Loucy (cell line): ENCODE data around the gene RESP18.

Experiments used
- H2AFZ ChIP-seq: fragments of 200-600 bp; sonication (generic); 2 replicates; pipeline ENCODE4 v1.6.0; 2016; ENCODE audit warnings: antibody characterized with exemption, mild to moderate bottlenecking, low read length, moderate library complexity
- H3F3A ChIP-seq: fragments of 200-600 bp; 2 replicates; pipeline ENCODE4 v1.6.0; 2016; ENCODE audit warnings: antibody characterized with exemption, low read depth, mild to moderate bottlenecking
- H3K27me3 ChIP-seq: fragments of 200-600 bp; sonication (generic); 2 replicates; pipeline ENCODE4 v1.6.1; 2014; ENCODE audit warnings: low read length, mild to moderate bottlenecking; ENCODE audit not compliant: insufficient read depth, poor library complexity, severe bottlenecking
- H3K36me3 ChIP-seq: fragments of 200-600 bp; sonication (generic); 2 replicates; pipeline ENCODE4 v1.6.1; 2016; ENCODE audit warnings: low read length; ENCODE audit not compliant: insufficient read depth
- H3K4me1 ChIP-seq: fragments of 200-600 bp; sonication (generic); 2 replicates; pipeline ENCODE4 v1.5.1; 2014; ENCODE audit warnings: low read length, mild to moderate bottlenecking; ENCODE audit not compliant: insufficient read depth, poor library complexity, severe bottlenecking
- H3K4me2 ChIP-seq: fragments of 200-600 bp; sonication (generic); 2 replicates; pipeline ENCODE4 v1.6.0; 2014; ENCODE audit warnings: antibody characterized with exemption, low read length, low read depth, mild to moderate bottlenecking; ENCODE audit not compliant: poor library complexity, severe bottlenecking
- H3K4me3 ChIP-seq: fragments of 200-600 bp; sonication (generic); 2 replicates; pipeline ENCODE4 v1.5.1; 2014; ENCODE audit warnings: low read length, mild to moderate bottlenecking, mixed read lengths; ENCODE audit not compliant: poor library complexity, severe bottlenecking
- H3K79me2 ChIP-seq: fragments of 200-600 bp; sonication (generic); 2 replicates; pipeline ENCODE4 v1.6.1; 2014; ENCODE audit warnings: low read length; ENCODE audit not compliant: insufficient read depth
- H3K9ac ChIP-seq: fragments of 200-600 bp; sonication (generic); 2 replicates; pipeline ENCODE4 v1.6.0; 2014; ENCODE audit warnings: mild to moderate bottlenecking, low read depth, low read length, moderate library complexity; ENCODE audit not compliant: poor library complexity, severe bottlenecking
- H3K9me2 ChIP-seq: fragments of 200-600 bp; sonication (generic); replicated peaks from 2 replicates; pipeline ENCODE4 v1.6.1; 2016; ENCODE audit warnings: low read depth, low read length, mixed read lengths
- H3K9me3 ChIP-seq: fragments of 200-600 bp; sonication (generic); 2 replicates; pipeline ENCODE4 v1.6.1; 2014; ENCODE audit warnings: mild to moderate bottlenecking, antibody characterized with exemption, low read length, low read depth; ENCODE audit not compliant: insufficient read depth
- H4K20me1 ChIP-seq: fragments of 200-600 bp; sonication (generic); 2 replicates; pipeline ENCODE4 v1.6.0; 2014; ENCODE audit warnings: antibody characterized with exemption, low read length, mild to moderate bottlenecking; ENCODE audit not compliant: insufficient read depth, poor library complexity, severe bottlenecking
- EZH2phosphoT487 ChIP-seq: fragments of 200-600 bp; IDR thresholded peaks from 2 replicates; pipeline ENCODE4 v1.6.1; 2018; ENCODE audit warnings: antibody characterized with exemption, mild to moderate bottlenecking, moderate library complexity, borderline replicate concordance
- TF ChIP-seq, protein P1 (sequence below): fragments of 200-600 bp; sonication (generic); conservative IDR thresholded peaks from 2 replicates; pipeline ENCODE4 v1.5.1; 2014; ENCODE audit warnings: mild to moderate bottlenecking, antibody characterized with exemption, low read length

The RESP18 gene

DNA sequence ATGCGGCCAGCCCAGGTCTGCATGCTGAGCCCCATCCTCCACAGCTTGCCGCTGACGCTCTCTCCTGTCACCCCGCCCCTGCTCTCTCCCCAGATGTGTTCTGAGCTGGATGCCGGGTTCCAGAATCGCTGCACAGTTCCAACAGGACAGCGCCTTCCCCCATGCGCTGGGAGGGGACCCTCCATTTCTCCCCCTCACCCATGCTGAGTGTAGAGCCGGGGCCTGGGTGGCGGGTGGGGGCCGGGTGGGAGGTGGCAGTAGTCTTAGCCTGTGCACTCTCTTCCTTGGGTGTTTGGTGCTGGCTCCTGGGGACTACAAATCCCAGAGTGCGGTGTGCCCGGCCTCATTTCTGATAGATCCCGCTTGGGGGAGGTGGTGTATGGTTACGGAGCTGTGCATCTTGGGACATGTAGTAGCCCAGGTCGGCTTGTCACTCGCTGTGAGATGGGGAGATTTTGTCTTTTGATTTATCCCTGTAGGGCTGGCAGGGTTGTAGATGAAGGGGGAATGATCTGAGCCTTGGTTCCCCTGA is 46.6 kb downstream of the RESP18 start:
- Histone ChIP-seq H3K4me3 (no peak overlapping the region), H3K9me2 (no peaks in the 10 kb centered on the region), H3K4me2 (no peak overlapping the region), H3K79me2 (no peaks in the 10 kb centered on the region), H3K27me3 (no peaks in the 10 kb centered on the region), H3K36me3 (no peaks in the 10 kb centered on the region; the same call in 1 of the 2 replicates), H2AFZ (no peak overlapping the region), H3K9ac (no peak overlapping the region), H3K9me3 (no peaks in the 10 kb centered on the region), H3F3A (no peaks in the 10 kb centered on the region), H3K4me1 (peaks cover 7% of the 10 kb centered on the region), H4K20me1 (no peaks in the 10 kb centered on the region)
- TF ChIP-seq, protein P1, sequence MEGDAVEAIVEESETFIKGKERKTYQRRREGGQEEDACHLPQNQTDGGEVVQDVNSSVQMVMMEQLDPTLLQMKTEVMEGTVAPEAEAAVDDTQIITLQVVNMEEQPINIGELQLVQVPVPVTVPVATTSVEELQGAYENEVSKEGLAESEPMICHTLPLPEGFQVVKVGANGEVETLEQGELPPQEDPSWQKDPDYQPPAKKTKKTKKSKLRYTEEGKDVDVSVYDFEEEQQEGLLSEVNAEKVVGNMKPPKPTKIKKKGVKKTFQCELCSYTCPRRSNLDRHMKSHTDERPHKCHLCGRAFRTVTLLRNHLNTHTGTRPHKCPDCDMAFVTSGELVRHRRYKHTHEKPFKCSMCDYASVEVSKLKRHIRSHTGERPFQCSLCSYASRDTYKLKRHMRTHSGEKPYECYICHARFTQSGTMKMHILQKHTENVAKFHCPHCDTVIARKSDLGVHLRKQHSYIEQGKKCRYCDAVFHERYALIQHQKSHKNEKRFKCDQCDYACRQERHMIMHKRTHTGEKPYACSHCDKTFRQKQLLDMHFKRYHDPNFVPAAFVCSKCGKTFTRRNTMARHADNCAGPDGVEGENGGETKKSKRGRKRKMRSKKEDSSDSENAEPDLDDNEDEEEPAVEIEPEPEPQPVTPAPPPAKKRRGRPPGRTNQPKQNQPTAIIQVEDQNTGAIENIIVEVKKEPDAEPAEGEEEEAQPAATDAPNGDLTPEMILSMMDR: no peak
- TF ChIP-seq EZH2phosphoT487: no peak

- no peak overlapping the region for H3K9ac ChIP-seq
- H3K4me2 ChIP-seq: no peak overlapping the region
- H3K4me3 ChIP-seq: no peak overlapping the region
Measured at GRCh38 chr2:219285373-219285735, 47.2 kb downstream of the RESP18 start.

GRCh38 chr2:219284501-219285372 is 47.8 kb downstream of the RESP18 start:
- peaks cover 6% of the 10 kb centered on the region; the same call in 1 of the 2 replicates for H3K79me2 ChIP-seq
- no peaks in the 10 kb centered on the region for H3K27me3 ChIP-seq
- no peaks in the 10 kb centered on the region for H3K9me2 ChIP-seq
- peaks cover 12% of the 10 kb centered on the region for H3K4me1 ChIP-seq
- H3K36me3 ChIP-seq: no peaks in the 10 kb centered on the region; the same call in 1 of the 2 replicates
- H2AFZ ChIP-seq: no peak overlapping the region
- TF ChIP-seq, protein P1: no peak
- TF ChIP-seq EZH2phosphoT487: no peak
- H3K4me3 ChIP-seq: no peak overlapping the region
- H3F3A ChIP-seq: no peaks in the 10 kb centered on the region
- no peak overlapping the region for H3K9ac ChIP-seq
- H3K9me3 ChIP-seq: no peaks in the 10 kb centered on the region
- no peak overlapping the region for H3K4me2 ChIP-seq
- peaks cover 6% of the 10 kb centered on the region for H4K20me1 ChIP-seq

More at GRCh38 chr2:219285373-219285735, 47.2 kb downstream of the RESP18 start:
- no peaks in the 10 kb centered on the region for H3K9me3 ChIP-seq
- H4K20me1 ChIP-seq: no peaks in the 10 kb centered on the region
- no peaks in the 10 kb centered on the region; the same call in 1 of the 2 replicates for H3K36me3 ChIP-seq
- H3F3A ChIP-seq: no peaks in the 10 kb centered on the region
- H2AFZ ChIP-seq: no peak overlapping the region
- no peaks in the 10 kb centered on the region for H3K27me3 ChIP-seq
- TF ChIP-seq EZH2phosphoT487: no peak
- TF ChIP-seq, protein P1: no peak
- peaks cover under 1% of the 10 kb centered on the region; the same call in 1 of the 2 replicates for H3K79me2 ChIP-seq
- H3K9me2 ChIP-seq: no peaks in the 10 kb centered on the region
- H3K4me1 ChIP-seq: peaks cover 7% of the 10 kb centered on the region
